H1 (cell line): ENCODE results near the gene COLQ.

Experiments used
- CBX8 ChIP-seq: fragments of 300-800, 300-1000 bp; sonication (generic); IDR thresholded peaks from 2 replicates; pipeline ENCODE4 v1.7.1; 2016; ENCODE audit warnings: low read depth, low read length, borderline replicate concordance
- CTCF ChIP-seq, 3 experiments: IDR thresholded peaks; 1 replicate in 2 of 3; 2 replicates in 1 of 3; pipeline versions ENCODE4 v1.5.1 to v1.6.1; 2011; ENCODE audit warnings: low read length in 3 of 3, mild to moderate bottlenecking in 3 of 3, inconsistent platforms in 2 of 3, low read depth in 1 of 3, moderate library complexity in 1 of 3; ENCODE audit not compliant: insufficient read depth in 1 of 3; ENCODE audit errors: control extremely low read depth in 1 of 3
- POLR2A ChIP-seq, 2 experiments: IDR thresholded peaks; 1 replicate in 1 of 2; 2 replicates in 1 of 2; pipeline ENCODE4 v1.6.1; 2011; ENCODE audit warnings: low read depth in 2 of 2, low read length in 2 of 2, mild to moderate bottlenecking in 2 of 2; ENCODE audit errors: control extremely low read depth in 1 of 2
- POLR2AphosphoS5 ChIP-seq: IDR thresholded peaks from 2 replicates; pipeline ENCODE4 v1.6.1; 2011; ENCODE audit warnings: low read depth, low read length
- SIN3A ChIP-seq, 2 experiments: IDR thresholded peaks in 1 of 2; conservative IDR thresholded peaks in 1 of 2; 2 replicates each; pipeline ENCODE4 v1.6.1; 2011 to 2012; ENCODE audit warnings: low read length in 2 of 2, improper control_type of control experiment in 1 of 2, low read depth in 1 of 2, mild to moderate bottlenecking in 1 of 2
- SIX5 ChIP-seq: IDR thresholded peaks from 2 replicates; pipeline ENCODE4 v1.6.1; 2011; ENCODE audit warnings: mild to moderate bottlenecking, low read depth, low read length
- SP1 ChIP-seq: IDR thresholded peaks from 2 replicates; pipeline ENCODE4 v1.6.1; 2011; ENCODE audit warnings: low read depth, low read length

GRCh38 chr3:15497964-15498363 is 23.5 kb downstream of the COLQ start:
- TF ChIP-seq CTCF (IDR thresholded peaks at IDR 0.05; ENCODE audit: control extremely low read depth in 1 of 3, insufficient read depth in 1 of 3, low read depth in 1 of 3, low read length in 3 of 3) (no peak), CBX8 (no peak), SIN3A (conservative IDR thresholded peaks at IDR 0.05 in 1 of 2, IDR thresholded peaks at IDR 0.05 in 1 of 2; ENCODE audit: low read depth in 1 of 2, low read length in 2 of 2) (no peak), POLR2AphosphoS5 (no peak), POLR2A (IDR thresholded peaks at IDR 0.05; ENCODE audit: control extremely low read depth in 1 of 2, low read depth in 2 of 2, low read length in 2 of 2) (no peak), SP1 (no peak), SIX5 (no peak)
